ENCODE measurements around the gene GANC.
A peak's percentile ranks its signal among the peaks of the same experiment; 100 is the strongest.
"Not testable (repeated sequence)": the region's sequence is repeated elsewhere in the genome, so short reads cannot be mapped to it uniquely, and the experiment has no call there.

Gene GANC

DNA sequence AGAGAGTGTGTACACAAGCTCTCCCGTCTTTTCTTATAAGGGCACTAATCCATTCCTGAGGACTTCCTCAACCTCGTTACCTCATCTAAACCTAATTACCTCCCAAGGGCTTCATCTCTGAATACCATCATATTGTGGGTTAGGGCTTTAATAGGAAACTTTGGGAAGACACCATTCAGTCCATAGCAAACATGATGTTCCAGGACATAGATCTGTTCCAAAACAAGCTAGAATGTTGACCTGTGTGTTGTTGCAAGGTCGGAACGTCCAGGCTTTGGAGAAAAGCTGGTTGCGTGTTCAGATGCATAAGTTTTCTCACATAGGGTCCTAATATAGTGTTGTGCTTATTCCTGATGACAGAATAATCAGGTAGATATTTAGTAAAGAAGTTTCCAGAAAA is 9.9 kb downstream of the GANC start:
- no peak for DNase-seq

GRCh38 chr15:42283671-42284070 is 10.7 kb downstream of the GANC start:
- DNase-seq: no peak

GRCh38 chr15:42284551-42284950 is 11.6 kb downstream of the GANC start:
- DNase-seq: no peak

DNA sequence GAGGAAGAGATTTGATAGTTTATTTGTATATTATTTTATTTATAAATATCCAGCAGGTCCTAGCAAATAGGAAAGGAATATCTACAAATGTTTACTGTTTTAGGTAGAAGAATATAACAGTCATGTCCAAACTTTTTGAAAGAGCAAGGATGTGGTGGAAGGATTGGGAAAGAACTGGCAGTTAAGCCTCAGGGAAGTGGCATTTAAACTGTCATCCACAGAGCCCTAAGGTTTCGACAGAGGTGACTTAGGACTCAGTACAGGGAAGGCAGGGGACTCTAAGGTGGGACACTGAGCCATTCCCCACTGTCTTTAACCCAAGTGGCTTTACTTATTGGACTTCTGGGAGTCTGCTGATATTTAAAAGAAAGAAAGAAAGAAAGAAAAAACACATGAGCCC is 12.0 kb downstream of the GANC start:
- no peak for DNase-seq

GRCh38 chr15:42286445-42287029 is 13.5 kb downstream of the GANC start:
- no peak for DNase-seq

GRCh38 chr15:42287931-42288330 is 14.9 kb downstream of the GANC start:
- DNase-seq: no peak

DNA sequence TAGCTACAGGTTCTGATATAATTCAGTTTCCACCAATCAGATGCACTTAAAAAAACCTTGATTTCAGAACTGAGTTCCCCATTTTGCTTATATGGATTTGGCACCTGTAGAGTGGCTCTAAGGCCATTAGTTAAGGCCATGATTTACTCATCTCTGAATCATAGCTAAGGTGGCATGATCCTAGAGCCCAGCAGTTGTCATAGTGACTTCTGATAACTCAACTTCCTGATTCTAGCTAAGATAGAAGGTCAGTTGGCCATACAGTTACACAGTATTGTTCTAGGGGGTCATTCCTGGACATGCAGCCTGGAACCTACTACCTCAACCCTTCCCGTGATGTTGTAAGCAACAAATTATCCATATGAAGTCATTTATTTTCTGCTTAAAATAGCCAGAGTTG is 16.2 kb downstream of the GANC start:
- no peak for DNase-seq

GRCh38 chr15:42301004-42301403 is 28.0 kb downstream of the GANC start:
- not testable (repeated sequence) for DNase-seq

GRCh38 chr15:42306681-42307080 is 33.7 kb downstream of the GANC start:
- DNase-seq: no peak

GRCh38 chr15:42313463-42313862 is 40.5 kb downstream of the GANC start:
- DNase-seq: no peak

GRCh38 chr15:42314818-42315217 is 41.8 kb downstream of the GANC start:
- DNase-seq: no peak

GRCh38 chr15:42315521-42315920 is 42.5 kb downstream of the GANC start:
- no peak for DNase-seq

- not testable (repeated sequence) for DNase-seq
Measured at GRCh38 chr15:42316282-42316805, 43.3 kb downstream of the GANC start.

DNA sequence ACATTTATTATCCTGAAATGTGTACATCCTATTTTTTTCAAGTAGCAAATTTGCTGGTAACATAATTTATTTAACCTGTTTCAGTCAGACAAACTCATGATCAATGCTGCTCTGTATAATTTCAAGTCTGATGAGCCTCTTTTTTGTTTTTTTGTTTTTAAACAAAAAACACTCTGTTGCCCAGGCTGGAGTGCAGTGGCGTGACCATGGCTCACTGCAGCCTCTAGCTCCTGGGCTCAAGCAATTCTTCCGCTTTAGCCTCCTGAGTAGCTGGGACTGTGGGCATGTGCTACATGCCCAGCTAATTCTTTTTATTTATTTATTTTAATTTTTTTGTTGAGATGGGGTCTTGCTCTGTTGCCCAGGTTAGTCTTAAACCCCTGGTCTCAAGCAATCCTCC is 46.2 kb downstream of the GANC start:
- DNase-seq: no peak

DNA sequence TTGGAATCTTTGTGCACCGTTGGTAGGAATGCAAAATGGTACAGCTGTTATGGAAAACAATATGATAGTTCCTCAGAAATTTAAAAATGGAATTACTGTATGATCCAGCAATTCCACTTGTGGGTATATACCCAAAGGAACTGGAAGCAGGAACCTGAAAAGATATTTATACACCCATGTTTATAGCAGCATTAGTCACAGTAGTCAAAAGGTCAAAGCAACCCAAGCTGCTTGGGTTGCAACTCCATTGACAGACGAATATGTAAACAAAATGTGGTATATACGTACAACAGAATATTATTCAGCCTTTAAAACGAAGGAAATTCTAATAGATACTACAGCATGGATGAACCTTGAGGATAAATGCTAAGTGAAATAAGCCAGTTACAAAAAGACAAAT is 51.3 kb downstream of the GANC start:
- no peak for DNase-seq

GRCh38 chr15:42329161-42329560 is 56.2 kb downstream of the GANC start:
- no peak for DNase-seq

GRCh38 chr15:42329992-42330391 is 57.0 kb downstream of the GANC start:
- DNase-seq: no peak

DNA sequence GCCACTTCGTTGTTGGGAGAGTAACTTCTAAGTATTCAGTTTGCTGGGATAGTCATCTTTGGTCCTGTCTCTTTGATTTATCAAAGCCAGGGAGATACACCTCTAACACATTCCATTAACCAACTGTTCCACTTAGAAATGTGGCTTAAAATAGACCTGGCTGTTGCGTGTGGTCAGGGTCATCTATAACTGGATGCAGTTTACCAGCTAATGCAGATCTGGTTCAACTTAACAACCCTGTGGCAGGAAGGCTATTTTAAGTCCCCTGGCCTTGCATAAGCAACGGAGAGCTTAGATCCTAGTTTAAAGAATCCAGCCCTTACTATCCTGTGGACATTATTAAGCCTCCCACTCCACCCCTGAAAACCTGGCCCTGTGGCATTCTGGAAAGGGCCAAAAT is 58.2 kb downstream of the GANC start:
- no peak for DNase-seq

GRCh38 chr15:42332331-42332730 is 59.3 kb downstream of the GANC start:
- no peak for DNase-seq

DNA sequence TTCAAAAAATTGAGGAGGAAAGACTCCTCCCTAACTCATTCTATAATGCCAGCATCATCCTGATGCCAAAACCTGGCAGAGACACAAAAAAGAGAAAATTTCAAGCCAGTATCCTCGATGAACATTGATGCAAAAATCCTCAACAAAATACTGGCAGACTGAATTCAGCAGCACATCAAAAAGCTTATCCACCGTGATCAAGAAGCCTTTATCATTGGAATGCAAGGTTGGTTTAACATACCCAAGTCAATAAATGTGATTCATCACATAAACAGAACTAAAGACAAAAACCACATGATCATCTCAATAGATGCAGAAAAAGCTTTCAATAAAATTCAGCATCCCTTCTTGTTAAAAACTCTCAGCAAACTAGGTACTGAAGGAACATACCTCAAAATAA is 62.1 kb downstream of the GANC start:
- no peak for DNase-seq

DNA sequence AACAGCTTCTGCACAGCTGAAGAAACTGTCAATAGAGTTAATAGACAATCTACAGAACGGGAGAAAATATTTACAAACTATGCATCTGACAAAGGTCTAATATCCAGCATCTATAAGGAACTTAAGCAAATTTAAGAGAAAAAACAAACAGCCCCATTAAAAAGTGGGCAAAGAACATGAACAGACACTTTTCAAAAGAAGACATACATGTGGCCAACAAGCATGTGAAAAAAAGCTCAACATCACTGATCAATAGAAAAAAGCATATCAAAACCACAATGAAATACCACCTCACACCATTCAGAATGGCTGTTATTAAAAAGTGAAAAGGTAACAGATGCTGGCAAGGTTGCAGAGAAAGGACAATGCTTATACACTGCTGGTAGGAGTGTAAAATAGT is 63.6 kb downstream of the GANC start:
- DNase-seq: not testable (repeated sequence)

- DNase-seq: not testable (repeated sequence)
Measured at GRCh38 chr15:42337104-42337503, 64.1 kb downstream of the GANC start.

- DNase-seq: no peak
Measured at GRCh38 chr15:42338500-42338899, 65.5 kb downstream of the GANC start.

- no peak for DNase-seq
Measured at GRCh38 chr15:42343596-42344232, 70.7 kb downstream of the GANC start.

GRCh38 chr15:42344763-42345162 is 71.8 kb downstream of the GANC start:
- peak in 1 of 5 experiments; percentile 12 for DNase-seq

All from T-helper 2 cell (primary cell).